NCI-H1436 treated with DMSO at 0.1 percent for 48 hours (cell line): ENCODE measurements around the gene ANKRD28.
"Not testable (repeated sequence)": the region's sequence is repeated elsewhere in the genome, so short reads cannot be mapped to it uniquely, and the experiment has no call there.

ENCODE experiments used
- DNase-seq: peaks from one replicate; lab custom pipeline; 2025; lab: John Stamatoyannopoulos, UW

The ANKRD28 gene

DNA sequence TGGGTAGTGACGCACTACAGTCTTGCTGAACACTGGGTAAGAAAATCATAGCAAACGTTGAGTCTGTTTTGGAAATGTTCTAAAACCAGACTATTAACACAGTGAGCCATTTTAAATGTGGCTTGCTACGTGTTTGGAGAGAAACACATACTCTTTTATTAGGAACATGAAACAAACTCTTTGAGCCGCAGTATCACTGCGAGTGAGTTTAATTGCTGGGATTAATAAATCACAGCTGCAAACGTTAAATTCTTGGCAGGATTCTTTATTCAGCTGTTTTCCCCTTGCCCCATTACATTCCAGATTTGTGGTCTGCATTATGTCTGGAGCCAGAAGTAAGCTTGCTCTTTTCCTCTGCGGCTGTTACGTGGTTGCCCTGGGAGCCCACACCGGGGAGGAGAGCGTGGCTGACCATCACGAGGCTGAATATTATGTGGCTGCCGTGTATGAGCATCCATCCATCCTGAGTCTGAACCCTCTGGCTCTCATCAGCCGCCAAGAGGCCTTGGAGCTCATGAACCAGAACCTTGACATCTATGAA, 162.6 kb downstream of the ANKRD28 start:
- no peak for DNase-seq

DNA sequence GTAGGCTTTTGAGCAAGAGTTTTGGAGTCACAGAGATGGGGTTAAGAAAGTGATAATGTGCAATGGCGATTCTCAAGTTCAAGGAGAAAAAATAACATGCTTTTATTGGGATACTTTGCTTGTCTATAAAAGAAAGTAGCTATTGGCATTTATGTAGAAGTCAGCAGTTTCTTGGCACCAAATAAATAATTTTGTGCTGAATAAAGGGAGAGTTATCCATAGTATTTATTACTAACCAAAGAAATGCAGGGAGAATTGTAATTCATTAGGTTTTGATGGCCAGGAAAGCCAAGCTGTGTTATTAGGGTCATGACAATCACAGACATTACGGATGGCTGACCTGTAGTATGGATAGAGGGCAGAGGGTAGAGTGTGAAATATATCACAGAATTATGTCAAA, 163.1 kb downstream of the ANKRD28 start:
- DNase-seq = no peak

GRCh38 chr3:15633766-15634598, 163.8 kb downstream of the ANKRD28 start:
- DNase-seq = no peak

GRCh38 chr3:15633159-15633558, 164.6 kb downstream of the ANKRD28 start:
- no peak for DNase-seq

- DNase-seq = no peak
Observed at GRCh38 chr3:15632212-15632580, 165.6 kb downstream of the ANKRD28 start.

DNA sequence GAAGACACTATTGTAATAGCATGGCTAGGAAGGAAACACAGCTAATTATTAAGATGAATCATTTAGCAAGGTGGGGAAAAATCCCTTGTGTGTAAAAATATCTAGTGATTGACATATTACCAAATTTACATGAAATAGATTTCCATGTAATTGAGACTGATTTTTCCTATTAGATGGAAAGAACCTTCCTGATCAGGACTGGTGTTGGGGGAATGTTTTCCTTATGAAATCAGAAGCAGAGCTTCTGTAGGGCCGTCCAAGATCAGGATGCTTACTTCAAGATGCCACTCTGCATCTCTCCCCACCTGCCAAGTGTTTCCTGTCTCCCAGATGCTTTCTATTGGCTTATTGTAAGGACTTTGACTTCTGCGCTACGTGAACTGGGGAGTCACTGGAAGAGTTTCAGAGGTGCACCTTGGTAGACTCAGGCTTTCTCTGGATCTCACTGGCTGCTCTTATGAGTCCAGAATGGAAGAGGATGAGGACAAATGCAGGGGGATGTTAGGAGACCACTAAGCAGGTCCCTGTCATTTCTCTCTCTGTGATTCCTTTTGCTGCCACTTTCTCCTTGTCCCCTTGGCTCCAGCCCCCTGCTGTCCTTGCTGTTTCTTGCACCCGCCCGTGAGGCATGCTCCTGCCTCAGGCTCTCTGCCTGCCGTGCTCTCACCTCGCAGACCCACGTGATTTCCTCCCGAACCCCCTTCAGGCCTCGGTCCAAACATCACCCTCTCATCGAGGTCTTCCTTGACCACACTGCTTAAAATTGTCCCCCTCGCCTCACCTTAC, 166.2 kb downstream of the ANKRD28 start:
- DNase-seq = no peak

- no peak for DNase-seq
Observed at GRCh38 chr3:15630646-15631350, 167.0 kb downstream of the ANKRD28 start.

DNA sequence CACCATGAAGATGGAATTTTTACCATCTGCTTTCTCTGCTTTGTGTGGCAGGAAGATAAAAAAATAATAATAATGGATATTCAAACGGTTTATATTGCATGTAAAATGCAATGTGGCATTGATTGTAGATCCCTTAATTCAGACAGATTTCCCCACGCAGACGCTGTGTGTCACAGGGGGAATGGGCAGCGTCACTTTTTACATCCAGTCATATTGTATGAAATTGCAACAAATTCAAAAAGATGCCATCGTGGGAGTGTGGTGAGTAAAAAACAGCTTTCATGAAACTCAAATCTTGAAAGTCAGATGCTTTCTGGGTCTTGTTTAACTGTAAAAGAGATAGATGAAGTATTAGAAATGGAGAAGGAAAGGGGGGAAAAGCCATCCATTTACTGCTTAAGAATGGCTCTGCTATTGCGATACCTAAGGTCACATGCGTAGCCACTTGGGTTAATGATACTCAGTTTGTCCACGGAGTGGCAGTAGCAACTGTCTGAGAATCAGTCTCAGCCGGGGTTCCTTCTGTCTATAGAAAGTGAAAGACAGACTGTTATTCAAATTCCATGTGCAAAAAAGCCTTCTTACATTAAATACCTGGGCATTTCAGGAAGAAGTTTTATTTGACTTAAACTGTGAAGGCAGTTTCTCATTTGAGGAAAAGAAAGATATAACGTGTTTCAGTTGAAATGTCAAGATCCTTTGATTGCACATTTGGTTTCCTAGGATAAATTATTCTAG, 167.8 kb downstream of the ANKRD28 start:
- DNase-seq = no peak

DNA sequence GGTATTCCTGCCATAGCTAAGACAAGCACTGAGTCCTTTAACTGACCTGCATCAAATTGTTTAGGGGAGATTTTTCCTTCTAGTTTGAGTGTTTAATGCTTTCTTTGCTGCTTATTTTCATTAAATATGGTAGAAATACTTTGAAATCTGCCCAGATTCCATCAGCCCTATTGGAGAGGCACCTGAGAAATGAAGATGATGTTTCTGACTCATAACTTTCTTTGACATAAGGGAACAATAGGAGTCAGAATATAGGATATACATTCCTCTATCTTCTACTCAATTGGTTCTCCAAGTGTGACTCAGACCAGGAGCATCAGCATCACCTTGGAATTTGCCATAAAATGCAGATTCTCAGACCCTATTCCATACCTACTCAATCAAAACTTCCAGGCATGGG, 168.8 kb downstream of the ANKRD28 start:
- no peak for DNase-seq

GRCh38 chr3:15623535-15624440, 174.0 kb downstream of the ANKRD28 start:
- no peak for DNase-seq

- not testable (repeated sequence) for DNase-seq
Observed at GRCh38 chr3:15619659-15620464, 177.9 kb downstream of the ANKRD28 start.
